HG02759 (cell line): ENCODE measurements around the gene C13orf42.

Experiments
- ATAC-seq: cut with Tn5 transposase; IDR thresholded peaks from one replicate; pipeline ENCODE4 v1.9.1; 2021; ENCODE audit warnings: mild to moderate bottlenecking, moderate library complexity; ENCODE audit not compliant: unreplicated experiment

C13orf42 gene

GRCh38 chr13:51035978-51036377, 75.1 kb downstream of the C13orf42 start:
- ATAC-seq: no peak

GRCh38 chr13:51035469-51035868, 75.6 kb downstream of the C13orf42 start:
- ATAC-seq: no peak

GRCh38 chr13:51034906-51035305, 76.2 kb downstream of the C13orf42 start:
- ATAC-seq: no peak

GRCh38 chr13:51033421-51034185, 77.5 kb downstream of the C13orf42 start:
- ATAC-seq: no peak

GRCh38 chr13:51032831-51033230, 78.2 kb downstream of the C13orf42 start:
- no peak for ATAC-seq
